MM.1S (cell line): Measurements from ENCODE around the gene ATP9A.

Source experiments
- CTCF ChIP-seq: fragments of 300-600 bp; sonication (generic); IDR thresholded peaks from 2 replicates; pipeline ENCODE4 v1.5.1; 2016; ENCODE audit warnings: antibody characterized with exemption, low read length, mixed read lengths
- EZH2 ChIP-seq: fragments of 300-600 bp; sonication (generic); optimal IDR thresholded peaks from 2 replicates; pipeline ENCODE3; 2017; ENCODE audit warnings: low read depth, mild to moderate bottlenecking, antibody characterized with exemption, low read length, mixed read lengths
- EZH2phosphoT487 ChIP-seq: fragments of 300-600 bp; sonication (generic); IDR thresholded peaks from 2 replicates; pipeline ENCODE4 v1.6.1; 2018; ENCODE audit warnings: antibody characterized with exemption, low read length

- TF ChIP-seq CTCF (no peak), EZH2 (no peak), EZH2phosphoT487 (no peak)
Measured at GRCh38 chr20:51772236-51772635, 4.0 kb upstream of the ATP9A start.
